Measurements from ENCODE around the gene CDK6.

- TF ChIP-seq POLR2A (IDR thresholded peaks at IDR 0.05; ENCODE audit: extremely low read depth, insufficient read length) (no peak), CTCF (IDR thresholded peaks at IDR 0.05; ENCODE audit: low read depth, low read length) (no peak), MYC (IDR thresholded peaks at IDR 0.05; ENCODE audit: low read depth, low read length) (no peak)
Measured at GRCh38 chr7:92848851-92849250, 12.5 kb upstream of the CDK6 start.

Data from NB4 (cell line).